Measurements from ENCODE around the gene IGFBPL1.
"Not testable (repeated sequence)": the region's sequence is repeated elsewhere in the genome, so short reads cannot be mapped to it uniquely, and the experiment has no call there.

IGFBPL1 gene

GRCh38 chr9:38395653-38396370, 28.4 kb downstream of the IGFBPL1 start:
- DNase-seq, result no peak

GRCh38 chr9:38394416-38394815, 29.8 kb downstream of the IGFBPL1 start:
- DNase-seq, result no peak

- DNase-seq, result no peak
Measured at GRCh38 chr9:38393128-38393796, 31.0 kb downstream of the IGFBPL1 start.

- DNase-seq, result peak; percentile 24
Measured at GRCh38 chr9:38392235-38393127, 31.8 kb downstream of the IGFBPL1 start, which contains the start of gene ALDH1B1. Gene ALDH1B1, plus strand, starts transcription at chr9:38392702. Its CDS starts 3,047 bp downstream, at chr9:38395749.

GRCh38 chr9:38391278-38392118, 32.8 kb downstream of the IGFBPL1 start:
- no peak for DNase-seq

- no peak for DNase-seq
Measured at GRCh38 chr9:38390851-38391250, 33.4 kb downstream of the IGFBPL1 start.

- DNase-seq, result no peak
Measured at GRCh38 chr9:38390442-38390841, 33.8 kb downstream of the IGFBPL1 start.

- no peak for DNase-seq
Measured at GRCh38 chr9:38389313-38389712, 34.9 kb downstream of the IGFBPL1 start.

GRCh38 chr9:38388283-38389223, 35.7 kb downstream of the IGFBPL1 start:
- no peak for DNase-seq

- no peak for DNase-seq
Measured at GRCh38 chr9:38387751-38388150, 36.5 kb downstream of the IGFBPL1 start.

GRCh38 chr9:38387066-38387465, 37.2 kb downstream of the IGFBPL1 start:
- DNase-seq, result no peak

- no peak for DNase-seq
Measured at GRCh38 chr9:38386319-38386895, 37.8 kb downstream of the IGFBPL1 start.

GRCh38 chr9:38385896-38386295, 38.4 kb downstream of the IGFBPL1 start:
- DNase-seq, result no peak

GRCh38 chr9:38384990-38385848, 39.0 kb downstream of the IGFBPL1 start:
- DNase-seq, result no peak

- no peak for DNase-seq
Measured at GRCh38 chr9:38382141-38382540, 42.1 kb downstream of the IGFBPL1 start.

- no peak for DNase-seq
Measured at GRCh38 chr9:38380872-38381534, 43.3 kb downstream of the IGFBPL1 start.

GRCh38 chr9:38380230-38380871, 43.9 kb downstream of the IGFBPL1 start:
- DNase-seq, result no peak

GRCh38 chr9:38377336-38378083, 46.7 kb downstream of the IGFBPL1 start:
- DNase-seq, result not testable (repeated sequence)

Data from NCI-H1694 (cell line).